CD14-positive monocyte (primary cell): ENCODE data around the gene POLR2J. TPM values are rescaled to one million over a fixed set of nuclear protein-coding genes. Genes with fewer than 3 reads are reported as not detected.

Experiments used
- DNase-seq, 3 donors: peaks; one replicate each; pipeline ENCODE4 v3.0.0-alpha.2; 2011 to 2022
- H2AFZ ChIP-seq: 2 replicates; pipeline ENCODE4 v1.6.0; 2012; ENCODE audit warnings: mild to moderate bottlenecking, low read depth, low read length, inconsistent platforms; ENCODE audit not compliant: insufficient read depth, poor library complexity, severe bottlenecking
- H3K27ac ChIP-seq, 2 donors: 1 replicate in 1 of 2; 2 replicates in 1 of 2; pipeline ENCODE4 v1.5.1; 2012 to 2013; ENCODE audit warnings: low read length in 2 of 2, control low read depth in 1 of 2, inconsistent platforms in 1 of 2, low read depth in 1 of 2, mild to moderate bottlenecking in 1 of 2
- H3K27me3 ChIP-seq, 2 donors: one replicate each; pipeline versions ENCODE4 v1.6.0 to v1.6.1; 2011 to 2013; ENCODE audit warnings: low read length in 2 of 2; ENCODE audit not compliant: control insufficient read depth in 2 of 2, insufficient read depth in 2 of 2
- H3K36me3 ChIP-seq, 2 donors: replicated peaks in 1 of 2; 1 replicate in 1 of 2; 2 replicates in 1 of 2; pipeline versions ENCODE4 v1.5.1 to v1.6.1; 2012 to 2013; ENCODE audit warnings: low read length in 2 of 2, control low read depth in 1 of 2, inconsistent platforms in 1 of 2, mild to moderate bottlenecking in 1 of 2; ENCODE audit not compliant: insufficient read depth in 2 of 2, control insufficient read depth in 1 of 2
- H3K4me1 ChIP-seq, 2 donors: 1 replicate in 1 of 2; 2 replicates in 1 of 2; pipeline versions ENCODE4 v1.5.1 to v1.6.1; 2012 to 2013; ENCODE audit warnings: low read length in 2 of 2, control low read depth in 1 of 2, inconsistent platforms in 1 of 2, mild to moderate bottlenecking in 1 of 2, moderate library complexity in 1 of 2; ENCODE audit not compliant: insufficient read depth in 2 of 2, control insufficient read depth in 1 of 2
- H3K4me2 ChIP-seq: replicated peaks from 2 replicates; pipeline ENCODE3; 2012; ENCODE audit warnings: low read length, moderate library complexity, mild to moderate bottlenecking; ENCODE audit not compliant: poor library complexity, severe bottlenecking; ENCODE audit errors: extremely low read depth
- H3K4me3 ChIP-seq, 3 experiments: fragments of 200-600 bp in 1 of 3; sonication (generic) in 1 of 3; replicated peaks in 1 of 3; 1 replicate in 2 of 3; 2 replicates in 1 of 3; pipeline ENCODE4 v1.5.1; 2011 to 2013; ENCODE audit warnings: low read length in 3 of 3, mild to moderate bottlenecking in 3 of 3, control low read depth in 2 of 3, low read depth in 2 of 3, inconsistent platforms in 1 of 3, moderate library complexity in 1 of 3
- H3K79me2 ChIP-seq: 2 replicates; pipeline ENCODE4 v1.6.0; 2012; ENCODE audit warnings: mild to moderate bottlenecking, control low read depth, inconsistent platforms, low read length, moderate library complexity; ENCODE audit not compliant: insufficient read depth
- H3K9ac ChIP-seq: 2 replicates; pipeline ENCODE4 v1.6.0; 2017; ENCODE audit warnings: low read length, mild to moderate bottlenecking; ENCODE audit not compliant: insufficient read depth, poor library complexity, severe bottlenecking
- H3K9me3 ChIP-seq, 2 donors: replicated peaks in 1 of 2; 1 replicate in 1 of 2; 2 replicates in 1 of 2; pipeline versions ENCODE4 v1.5.1 to v1.6.1; 2012 to 2013; ENCODE audit warnings: low read length in 2 of 2, control low read depth in 1 of 2; ENCODE audit not compliant: control insufficient read depth in 1 of 2, insufficient read depth in 1 of 2
- H4K20me1 ChIP-seq: 2 replicates; pipeline ENCODE4 v1.6.0; 2012; ENCODE audit warnings: mild to moderate bottlenecking, low read length, control low read depth, moderate library complexity; ENCODE audit not compliant: insufficient read depth
- H3K27ac Mint-ChIP-seq, 7 donors: one replicate each; pipeline ENCODE4 v1.8.0; 2020; ENCODE audit warnings: mild to moderate bottlenecking in 7 of 7, mixed read lengths in 7 of 7, moderate library complexity in 6 of 7, inconsistent platforms in 2 of 7
- H3K27me3 Mint-ChIP-seq, 3 donors: one replicate each; pipeline ENCODE4 v1.8.0; 2021 to 2022; ENCODE audit warnings: low read depth in 3 of 3, mild to moderate bottlenecking in 3 of 3, mixed read lengths in 3 of 3, moderate library complexity in 3 of 3, inconsistent platforms in 1 of 3
- H3K36me3 Mint-ChIP-seq, 2 donors: one replicate each; pipeline ENCODE4 v1.8.0; 2020; ENCODE audit warnings: mixed read lengths in 2 of 2, inconsistent platforms in 1 of 2, mild to moderate bottlenecking in 1 of 2
- H3K4me1 Mint-ChIP-seq: one replicate; pipeline ENCODE4 v1.8.0; 2020; ENCODE audit warnings: mild to moderate bottlenecking, mixed read lengths
- H3K4me3 Mint-ChIP-seq, 2 donors: one replicate each; pipeline ENCODE4 v1.8.0; 2020; ENCODE audit warnings: mild to moderate bottlenecking in 2 of 2, mixed read lengths in 2 of 2, moderate library complexity in 1 of 2
- H3K9me3 Mint-ChIP-seq, 7 donors: one replicate each; pipeline ENCODE4 v1.8.0; 2020 to 2022; ENCODE audit warnings: mixed read lengths in 7 of 7, mild to moderate bottlenecking in 6 of 7, moderate library complexity in 6 of 7, inconsistent platforms in 2 of 7
- CTCF ChIP-seq: fragments of 200-600 bp; IDR thresholded peaks from one replicate; pipeline ENCODE4 v1.8.0; 2022; ENCODE audit warnings: antibody characterized with exemption, mild to moderate bottlenecking
- WGBS: methylation state at CpG from one replicate; pipeline ENCODE4 v1.1.5; 2013; ENCODE audit warnings: missing lambda C conversion rate; ENCODE audit not compliant: insufficient coverage; 5-methylcytosine and 5-hydroxymethylcytosine counted together
- intact Hi-C, 2 donors: fragments of 100-400 bp; cut with micrococcal nuclease; formaldehyde crosslinking; loops; one replicate each; pipeline versions ENCODE4 v1.15.0 to v1.15.1; 2023
- polyA plus RNA-seq, 3 donors: library from polyadenylated mRNA; depleted of rRNA in 1 of 3; unstranded in 2 of 3; stranded (reverse) in 1 of 3; fragments of 300-500 nt in 2 of 3; fragments of >200 nt in 1 of 3; fragmentation: Illumina TruSeq in 2 of 3; gene quantifications; 1 replicate in 2 of 3; 2 replicates in 1 of 3; pipeline ENCODE4 v1.2.3, GENCODE V29; 2012 to 2021

Gene POLR2J
- polyA plus RNA-seq, 3 donors = 65.7 to 104 (median 85.0) TPM

GRCh38 chr7:102447311-102447710 lies 31.4 kb downstream of the POLR2J start:
- H3K4me2 ChIP-seq = no peak overlapping the region
- H3K9me3 ChIP-seq = no peaks in the 10 kb centered on the region
- peaks cover 0 to 3% of the 10 kb centered on the region in 2 donors for H3K4me1 ChIP-seq
- peaks cover 0 to 3% (median 0%) of the 10 kb centered on the region in 7 donors for H3K9me3 Mint-ChIP-seq
- peaks cover 25 to 41% of the 10 kb centered on the region in 2 donors for H3K36me3 Mint-ChIP-seq
- no peaks in the 10 kb centered on the region for H3K79me2 ChIP-seq
- no peak for TF ChIP-seq CTCF
- H3K4me3 ChIP-seq = no peak overlapping the region
- no peak overlapping the region for H3K9ac ChIP-seq
- no peak overlapping the region for H2AFZ ChIP-seq
- H3K36me3 ChIP-seq = peaks cover 27 to 37% of the 10 kb centered on the region in 2 donors
- peaks cover 4% of the 10 kb centered on the region for H3K4me1 Mint-ChIP-seq
- intact Hi-C loops = loop anchor here in 1 of 2 donors (5.0 kb wide), 1 partner anchor 35 kb away; no protein-coding TSS in a partner anchor
- H3K27me3 Mint-ChIP-seq = peaks cover 0 to 1% (median 1%) of the 10 kb centered on the region in 3 donors
- no peak overlapping the region for H3K4me3 Mint-ChIP-seq
- H3K27ac Mint-ChIP-seq = peak overlapping the region in 2 of 7 donors; percentile 41 to 46
- H3K27me3 ChIP-seq = no peaks in the 10 kb centered on the region
- DNase-seq = no peak
- H4K20me1 ChIP-seq = peaks cover 16% of the 10 kb centered on the region
- no peak overlapping the region for H3K27ac ChIP-seq
- 93% methylated on average over 14 of the region's 14 CpGs for WGBS

GRCh38 chr7:102446387-102447156 lies 32.1 kb downstream of the POLR2J start:
- H3K36me3 ChIP-seq = peaks cover 27 to 44% of the 10 kb centered on the region in 2 donors
- DNase-seq = no peak
- Mint-ChIP-seq H3K4me1 (peaks cover 4% of the 10 kb centered on the region), H3K36me3 (peaks cover 32 to 49% of the 10 kb centered on the region in 2 donors), H3K4me3 (no peak overlapping the region), H3K27me3 (peaks cover 0 to 1% (median 1%) of the 10 kb centered on the region in 3 donors), H3K9me3 (peaks cover 0 to 3% (median 0%) of the 10 kb centered on the region in 7 donors), H3K27ac (peak overlapping the region in 1 of 7 donors; percentile 30)
- intact Hi-C loops = loop anchor here in 1 of 2 donors (5.0 kb wide), 1 partner anchor 34 kb away; no protein-coding TSS in a partner anchor
- H3K9me3 ChIP-seq = no peaks in the 10 kb centered on the region
- peaks cover 16% of the 10 kb centered on the region for H4K20me1 ChIP-seq
- no peak overlapping the region for H3K4me2 ChIP-seq
- 97% methylated on average over 40 of the region's 41 CpGs for WGBS
- H3K27ac ChIP-seq = no peak overlapping the region
- no peak for TF ChIP-seq CTCF
- H3K9ac ChIP-seq = no peak overlapping the region
- H3K4me1 ChIP-seq = peaks cover 0 to 3% of the 10 kb centered on the region in 2 donors
- H3K4me3 ChIP-seq = no peak overlapping the region
- no peaks in the 10 kb centered on the region for H3K79me2 ChIP-seq
- H2AFZ ChIP-seq = no peak overlapping the region
- H3K27me3 ChIP-seq = no peaks in the 10 kb centered on the region
